Measurements from ENCODE around the gene ASPSCR1.

The ASPSCR1 gene

DNA sequence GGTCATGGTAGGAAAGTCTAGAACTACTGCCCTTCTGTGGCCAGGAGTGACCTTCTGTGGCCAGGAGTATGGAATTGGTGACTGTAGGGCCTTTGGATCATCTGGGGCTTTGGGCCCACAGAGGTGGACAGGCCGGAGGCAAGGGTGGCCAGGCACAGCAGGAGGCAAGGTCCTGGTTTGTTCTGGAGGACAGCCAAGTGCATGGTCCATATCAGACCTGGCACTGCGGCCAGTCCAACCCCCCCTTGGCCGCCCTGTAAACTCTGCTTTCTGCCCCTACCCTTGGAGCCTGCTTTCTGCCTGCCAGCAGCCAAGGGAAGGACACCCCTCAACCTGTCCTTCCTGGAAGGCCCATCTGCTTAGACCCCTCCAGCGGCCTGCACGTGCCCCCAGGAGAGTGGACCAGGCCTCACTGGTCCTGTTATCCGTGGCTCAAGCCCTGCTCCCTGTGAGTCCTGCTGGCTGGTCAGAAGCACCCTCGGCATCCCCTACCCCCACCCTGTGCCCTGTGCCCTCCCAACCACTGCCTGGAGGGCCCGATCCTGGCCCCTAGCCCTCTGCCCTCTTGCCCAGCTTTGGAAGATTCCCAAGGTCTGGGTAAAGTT, 62.4 kb downstream of the ASPSCR1 start:
- no peak for DNase-seq (ENCODE audit: low read depth in 2 of 2)

DNA sequence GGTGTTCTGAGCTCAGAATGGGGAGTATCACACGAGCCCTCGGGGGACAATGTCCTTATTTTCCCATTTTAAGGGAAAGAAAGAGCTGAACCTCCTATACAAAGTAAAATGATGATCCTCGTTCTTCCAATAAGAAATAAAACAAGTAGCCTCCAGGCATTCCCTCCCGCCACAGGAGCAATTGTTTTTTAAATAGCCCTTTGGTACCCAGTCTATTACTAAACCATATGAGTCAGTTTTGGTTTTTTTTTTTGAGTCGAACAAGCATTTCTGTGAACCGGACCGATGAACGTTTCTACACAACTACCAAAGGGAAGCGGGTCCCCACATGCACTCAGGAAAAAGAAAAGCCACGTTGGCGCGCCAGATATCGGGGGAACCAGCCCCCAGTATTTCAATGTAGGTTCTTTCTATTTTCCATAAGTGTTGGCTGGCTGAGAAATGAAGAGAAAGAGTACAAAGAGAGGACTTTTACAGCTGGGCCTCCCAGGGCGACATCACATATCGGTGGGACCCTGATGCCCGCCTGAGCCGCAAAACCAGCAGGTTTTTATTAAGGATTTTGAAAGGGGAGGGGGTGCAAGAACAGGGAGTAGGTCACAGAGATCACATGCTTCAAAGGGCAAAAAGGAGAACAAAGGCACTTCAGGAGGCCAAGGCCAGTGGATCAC, 63.9 kb downstream of the ASPSCR1 start:
- no peak for DNase-seq (ENCODE audit: low read depth in 2 of 2)

- no peak for DNase-seq (ENCODE audit: low read depth in 2 of 2)
These were observed 65.2 kb downstream of the ASPSCR1 start for GRCh38 chr17:82042649-82043048.

- DNase-seq (ENCODE audit: low read depth in 2 of 2), result no peak
These were observed 66.1 kb downstream of the ASPSCR1 start for GRCh38 chr17:82043507-82043906.

GRCh38 chr17:82045936-82046484, 68.6 kb downstream of the ASPSCR1 start:
- no peak for DNase-seq (ENCODE audit: low read depth in 2 of 2)

- DNase-seq (ENCODE audit: low read depth in 2 of 2), result no peak
These were observed 69.5 kb downstream of the ASPSCR1 start for GRCh38 chr17:82046903-82047302.

GRCh38 chr17:82047379-82047778, 70.0 kb downstream of the ASPSCR1 start:
- no peak for DNase-seq (ENCODE audit: low read depth in 2 of 2)

DNA sequence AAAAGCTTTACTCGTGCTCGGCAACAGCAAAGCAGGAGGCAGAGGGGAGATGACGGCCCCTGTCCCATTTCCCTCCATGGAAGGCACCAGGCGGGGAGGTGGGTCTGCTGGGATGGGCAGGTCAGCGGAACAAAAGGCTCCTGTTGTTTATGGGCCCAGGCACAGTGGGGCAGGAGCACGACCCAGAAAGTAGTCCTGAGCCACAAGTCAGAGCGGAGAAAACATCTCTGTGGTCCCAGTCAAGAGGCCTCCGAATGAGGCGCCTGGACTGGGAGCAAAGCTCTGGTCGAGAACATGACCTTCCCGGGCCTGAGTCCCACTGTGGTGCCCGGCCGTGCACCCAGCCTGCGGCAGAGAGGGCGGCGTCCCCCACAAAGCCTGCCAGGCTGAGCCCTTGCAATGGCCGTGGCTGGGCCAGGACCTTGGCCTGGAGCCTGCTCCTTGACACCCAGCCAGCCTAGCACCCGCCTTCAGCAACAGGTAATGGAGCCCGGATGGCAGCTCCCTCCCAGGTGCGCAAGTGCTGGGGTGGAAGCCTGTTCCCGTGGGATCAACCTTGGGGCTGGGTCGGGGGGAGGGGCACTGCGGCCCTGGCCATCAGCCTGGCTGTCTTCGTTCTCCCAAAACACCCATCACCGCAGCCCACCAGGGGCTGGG, 70.6 kb downstream of the ASPSCR1 start:
- DNase-seq (ENCODE audit: low read depth in 2 of 2), result no peak

DNA sequence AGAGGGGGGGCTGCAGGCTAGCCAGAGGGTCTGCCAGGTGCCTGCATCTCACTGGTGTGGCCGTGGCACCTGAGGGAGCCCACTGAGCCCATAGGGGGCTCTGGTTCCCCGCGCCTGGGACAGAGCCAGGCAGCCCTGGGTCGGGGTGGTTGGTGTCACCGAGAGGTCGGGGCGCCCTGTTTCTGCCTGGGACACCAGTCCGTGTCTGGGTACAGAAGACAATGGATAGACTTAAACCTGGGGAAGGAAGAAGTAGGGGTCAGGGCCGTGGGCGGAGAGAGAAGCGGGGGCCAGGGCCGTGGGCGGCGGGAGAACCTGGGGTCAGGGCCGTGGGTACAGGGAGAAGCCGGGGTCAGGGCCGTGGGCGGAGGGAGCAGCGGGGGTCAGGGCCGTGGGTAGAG, 71.1 kb downstream of the ASPSCR1 start:
- no peak for DNase-seq (ENCODE audit: low read depth in 2 of 2)

DNA sequence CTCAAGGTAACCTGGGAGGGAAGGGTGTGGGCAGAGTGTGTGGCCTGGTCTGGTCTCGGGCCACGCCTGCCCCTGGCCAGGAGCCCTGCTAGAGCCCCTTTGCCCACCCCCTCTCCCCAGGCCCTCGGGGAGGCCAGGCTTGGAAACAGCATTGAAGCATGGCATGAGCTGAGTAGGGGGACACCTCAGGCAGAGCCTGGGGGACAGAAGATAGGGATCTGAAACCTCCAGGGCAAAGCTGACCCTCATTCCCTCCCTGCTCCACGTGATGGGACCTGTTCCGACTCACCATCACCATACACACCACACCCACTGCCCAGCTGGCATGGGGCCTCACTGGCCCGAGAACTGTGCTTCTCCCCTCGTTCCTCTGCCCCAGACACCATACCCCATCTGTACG, 71.7 kb downstream of the ASPSCR1 start:
- DNase-seq (ENCODE audit: low read depth in 2 of 2), result no peak

DNA sequence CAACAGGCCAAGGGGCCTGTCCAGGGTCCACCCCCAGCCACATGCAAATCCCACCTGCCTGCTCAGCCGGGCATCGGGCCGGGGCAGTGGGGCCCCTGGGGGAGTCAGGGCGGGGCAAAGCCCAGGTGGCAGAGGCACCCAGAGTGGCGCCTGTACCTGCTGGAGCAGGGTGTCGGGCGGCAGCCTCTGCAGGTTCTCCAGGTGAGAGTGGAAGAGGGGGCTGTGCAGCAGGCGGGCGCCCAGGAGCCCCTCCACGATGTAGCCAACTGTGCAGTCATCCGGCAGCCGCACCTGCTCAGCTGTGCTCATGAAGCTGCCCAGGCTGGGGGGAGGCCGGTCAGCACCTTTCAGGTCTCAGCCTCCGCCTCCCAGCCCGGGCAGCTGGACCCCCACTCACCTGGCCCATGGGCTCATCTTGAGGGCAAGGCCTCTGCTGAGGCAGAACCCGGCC, 72.1 kb downstream of the ASPSCR1 start:
- DNase-seq (ENCODE audit: low read depth in 2 of 2), result no peak

DNA sequence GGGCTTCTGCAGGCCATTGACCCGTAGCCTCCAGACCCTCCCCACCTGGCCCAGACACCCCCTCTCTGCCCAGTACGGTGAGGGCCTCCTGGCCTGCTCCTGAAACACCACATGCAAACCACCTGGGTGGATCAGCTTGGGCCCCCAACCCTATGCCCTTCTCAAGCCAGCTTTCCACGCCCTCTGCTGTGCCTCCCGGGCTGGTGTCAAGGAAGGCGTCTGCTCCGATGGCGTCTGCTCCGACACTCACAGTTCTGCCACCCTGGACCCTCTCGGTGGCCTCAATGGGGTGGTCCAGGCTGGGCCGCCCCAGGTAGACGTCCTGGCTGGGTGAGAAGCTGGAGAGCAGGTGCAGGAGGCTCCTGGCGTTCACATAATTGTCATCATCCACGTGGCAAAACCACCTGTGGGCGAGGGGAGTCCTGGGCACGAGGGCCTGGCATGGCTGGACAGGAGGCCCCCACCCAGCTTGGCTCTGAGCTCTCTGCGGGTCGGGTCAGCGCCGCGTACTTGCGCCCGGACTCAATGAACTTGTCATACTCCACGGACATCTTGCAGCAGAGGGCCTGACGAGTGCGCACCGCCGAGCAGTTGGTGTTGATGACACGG, 72.8 kb downstream of the ASPSCR1 start:
- DNase-seq (ENCODE audit: low read depth in 2 of 2), result no peak

GRCh38 chr17:82050761-82051641, 73.6 kb downstream of the ASPSCR1 start:
- DNase-seq (ENCODE audit: low read depth in 2 of 2), result no peak

DNA sequence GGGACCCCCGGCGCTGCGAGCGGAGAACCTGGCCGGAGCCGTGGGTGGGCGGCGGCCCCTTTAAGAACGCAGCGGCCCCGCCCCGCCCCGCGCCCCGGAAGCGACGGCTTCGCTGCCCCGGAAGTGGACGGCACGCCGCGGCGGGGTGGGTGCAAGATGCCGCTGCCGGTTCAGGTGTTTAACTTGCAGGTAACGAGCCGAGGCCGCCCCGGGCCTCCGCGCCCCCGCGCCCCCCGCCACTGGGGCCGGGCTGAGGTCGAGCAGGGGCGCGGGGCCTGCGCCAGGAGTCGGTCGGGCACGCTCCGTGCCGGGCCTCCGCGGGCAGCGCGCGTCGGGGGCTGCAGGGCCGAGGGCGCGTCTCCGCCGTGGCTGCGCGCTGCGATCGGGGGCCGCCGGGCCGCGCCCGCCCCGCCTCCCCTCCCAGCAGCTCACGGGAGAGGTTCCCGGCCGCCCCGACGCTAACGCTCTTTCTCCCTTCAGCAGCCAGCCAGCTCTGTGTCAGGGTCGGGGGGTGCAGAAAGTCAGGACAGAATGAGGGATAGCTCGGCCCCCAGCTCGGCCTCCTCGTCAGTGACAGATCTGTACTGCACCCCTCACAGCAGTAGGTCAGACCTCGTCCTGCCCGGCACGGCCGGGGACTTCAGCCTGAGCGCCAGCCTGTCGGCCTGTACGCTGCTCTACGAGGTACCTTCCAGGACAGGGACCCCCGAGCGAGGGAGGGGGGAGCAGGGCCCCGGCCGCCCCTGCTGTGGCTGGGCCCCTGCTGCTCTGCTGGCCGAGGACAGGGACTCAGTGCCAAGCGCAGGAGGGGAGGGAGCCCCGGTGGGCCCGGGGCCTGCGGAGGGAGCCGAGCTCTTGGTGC, 74.6 kb downstream of the ASPSCR1 start, which contains the start of the genes GPS1 and RFNG:
Gene GPS1, plus strand, starts transcription at position 123 of the 862 bp plus-strand sequence. Its CDS starts 34 bp downstream, at position 157.
Gene RFNG, minus strand, starts transcription at position 36 of the 862 bp plus-strand sequence. CDS start 45 bp downstream, outside the sequence.
- peak; percentile 53 to 81 for DNase-seq (ENCODE audit: low read depth in 2 of 2)

GRCh38 chr17:82052638-82053059, 75.2 kb downstream of the ASPSCR1 start:
- no peak for DNase-seq (ENCODE audit: low read depth in 2 of 2)

DNA sequence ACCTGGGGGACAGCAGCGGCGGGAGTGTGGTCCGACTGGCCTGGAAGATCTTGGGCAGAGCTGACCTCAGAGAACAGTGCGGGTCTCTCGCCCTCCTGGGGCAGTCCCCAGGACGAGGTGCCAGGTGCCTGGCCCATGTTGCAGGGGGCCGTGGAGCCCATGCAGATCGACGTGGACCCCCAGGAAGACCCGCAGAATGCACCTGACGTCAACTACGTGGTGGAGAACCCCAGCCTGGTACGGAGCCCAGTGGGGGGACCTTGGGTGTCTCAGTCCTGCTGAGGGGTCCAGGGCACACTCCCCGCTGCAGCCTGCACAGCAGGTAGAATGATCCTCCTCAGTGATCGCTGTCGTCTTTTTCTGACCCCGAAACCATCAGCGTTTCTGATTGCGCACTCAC, 75.7 kb downstream of the ASPSCR1 start:
- DNase-seq (ENCODE audit: low read depth in 2 of 2), result no peak

GRCh38 chr17:82053556-82054263, 76.3 kb downstream of the ASPSCR1 start:
- no peak for DNase-seq (ENCODE audit: low read depth in 2 of 2)

GRCh38 chr17:82054351-82055022, 77.1 kb downstream of the ASPSCR1 start:
- no peak for DNase-seq (ENCODE audit: low read depth in 2 of 2)

Measured in stimulated activated CD8-positive, alpha-beta memory T cell treated with anti-CD3 and anti-CD28 coated beads, Interleukin-7, amount 100 ng/mL, for 4 hours (primary cell).